SH-SY5Y (cell line): Measurements from ENCODE around the gene CMC1.

Experiments
- GATA2 ChIP-seq: IDR thresholded peaks from 2 replicates; pipeline ENCODE4 v1.6.1; 2011; ENCODE audit warnings: mild to moderate bottlenecking, low read depth, low read length
- GATA3 ChIP-seq: IDR thresholded peaks from 2 replicates; pipeline ENCODE4 v1.6.1; 2011; ENCODE audit warnings: low read depth, mild to moderate bottlenecking, low read length, moderate library complexity

Gene CMC1

GRCh38 chr3:28348629-28349468, 107.4 kb downstream of the CMC1 start, which contains the start of the genes AZI2 and ZCWPW2:
TSS of gene AZI2 (minus strand) at chr3:28348824. CDS start at chr3:28340617, 8,207 bp downstream.
TSS of gene ZCWPW2 (plus strand) at chr3:28348721. CDS start at chr3:28413069, 64,348 bp downstream.
- no peak for TF ChIP-seq GATA3
- TF ChIP-seq GATA2 = no peak

DNA sequence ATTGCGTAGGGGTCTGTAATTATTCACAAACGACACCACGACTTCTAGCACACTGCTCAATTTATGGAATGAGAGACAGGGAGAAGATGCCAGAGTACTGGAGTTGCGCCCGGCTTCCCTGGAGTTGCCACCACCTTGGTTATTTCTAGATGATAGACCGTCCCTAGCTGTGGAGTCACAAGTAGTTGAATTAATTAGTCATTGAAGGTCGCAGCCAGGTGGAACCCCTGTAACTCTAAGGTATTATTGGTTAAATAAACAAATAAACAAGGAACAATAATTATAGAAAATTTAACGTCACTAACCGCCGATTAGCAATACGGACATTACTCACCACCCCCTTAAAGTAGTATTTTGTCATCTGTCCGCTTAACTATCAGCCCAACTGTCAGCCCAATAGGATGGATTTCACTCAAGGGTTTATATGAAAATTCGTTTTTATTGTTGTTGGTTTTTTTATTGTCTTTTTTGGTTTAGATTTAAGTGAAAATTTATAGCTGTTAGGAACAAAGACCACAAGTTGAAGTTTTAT, 108.1 kb downstream of the CMC1 start:
- TF ChIP-seq GATA3 (no peak), GATA2 (no peak)
